Measurements from ENCODE around the gene THSD7B. TPM values are rescaled to one million over a fixed set of nuclear protein-coding genes. Genes with fewer than 3 reads are reported as not detected.

The THSD7B gene
- total and polyA plus RNA-seq, 2 of the 13 experiments (the other 11 are each of a cell fraction or from before 2014, with no cell fraction given) = 0.02 TPM; not detected in 1

- no TSS peak for BruUV-seq (replicated peaks)
- DNase-seq (ENCODE audit: low spot score) (no peak), ATAC-seq (no peak), FAIRE-seq (no peak)
- Histone ChIP-seq H3K27ac (ENCODE audit: extremely low read length, insufficient read depth, low read length) (no peak overlapping the region), H2AFZ (ENCODE audit: low read length) (no peak overlapping the region), H3K36me3 (replicated peaks in 1 of 2; ENCODE audit: control insufficient read depth in 1 of 2, insufficient read depth in 2 of 2, low read length in 2 of 2) (no peaks in the 10 kb centered on the region), H3K4me3 (replicated peaks in 1 of 3; ENCODE audit: insufficient read depth in 1 of 3, low read depth in 2 of 3, low read length in 3 of 3) (no peak overlapping the region), H3K9me3 (ENCODE audit: low read length) (no peaks in the 10 kb centered on the region), H4K20me1 (ENCODE audit: insufficient read depth, low read length) (no peaks in the 10 kb centered on the region), H3K4me2 (ENCODE audit: low read depth, low read length) (no peak overlapping the region), H3K9ac (ENCODE audit: insufficient read depth, low read depth, low read length) (no peak overlapping the region), H3K4me1 (ENCODE audit: insufficient read depth, low read length) (no peaks in the 10 kb centered on the region), H3K27me3 (ENCODE audit: control insufficient read depth in 1 of 2, insufficient read depth in 2 of 2, low read length in 2 of 2) (no peaks in the 10 kb centered on the region), H3K79me2 (ENCODE audit: insufficient read depth, low read length) (no peaks in the 10 kb centered on the region)
- TF ChIP-seq ZNF816 (CRISPR knock-in tag; IDR thresholded peaks at IDR 0.05; ENCODE audit: borderline replicate concordance) = no peak
- TF ChIP-seq MLX (CRISPR knock-in tag; IDR thresholded peaks at IDR 0.05) = no peak
- TF ChIP-seq ZNF224 (CRISPR knock-in tag; IDR thresholded peaks at IDR 0.05) = no peak
- TF ChIP-seq POLR2G (IDR thresholded peaks at IDR 0.05; ENCODE audit: low read depth, low read length) = no peak
- no peak for TF ChIP-seq CENPX (CRISPR knock-in tag; IDR thresholded peaks at IDR 0.05)
- no peak for TF ChIP-seq GTF3A (CRISPR knock-in tag; conservative IDR thresholded peaks at IDR 0.05)
- no peak for TF ChIP-seq NFAT5 (CRISPR knock-in tag; IDR thresholded peaks at IDR 0.05)
- no peak for TF ChIP-seq ZNF841 (CRISPR knock-in tag; IDR thresholded peaks at IDR 0.05; ENCODE audit: borderline replicate concordance)
- no peak for TF ChIP-seq SPEN (CRISPR knock-in tag; IDR thresholded peaks at IDR 0.05; ENCODE audit: low read depth)
- no peak for TF ChIP-seq NFE2L2 (IDR thresholded peaks at IDR 0.05; ENCODE audit: low read length)
- no peak for TF ChIP-seq AGO1 (IDR thresholded peaks at IDR 0.05; ENCODE audit: low read depth, low read length, poor library complexity, severe bottlenecking)
- TF ChIP-seq PHF20 (CRISPR knock-in tag; IDR thresholded peaks at IDR 0.05) = no peak
- TF ChIP-seq SOX13 (IDR thresholded peaks at IDR 0.05) = no peak
- no peak for TF ChIP-seq SOX13 (CRISPR knock-in tag; conservative IDR thresholded peaks at IDR 0.05 in 1 of 2, IDR thresholded peaks at IDR 0.05 in 1 of 2)
- no peak for TF ChIP-seq ZNF550 (CRISPR knock-in tag; IDR thresholded peaks at IDR 0.05; ENCODE audit: borderline replicate concordance)
- TF ChIP-seq MXI1 (IDR thresholded peaks at IDR 0.05; ENCODE audit: borderline replicate concordance, low read depth, low read length) = no peak
- TF ChIP-seq ZNF768 (CRISPR knock-in tag; IDR thresholded peaks at IDR 0.05) = no peak
- WGBS (ENCODE audit: low lambda C conversion rate) = 4% methylated on average over 1 of the region's 1 CpG
- in situ Hi-C loops (cut with HindIII; ENCODE audit: extremely low pct_ligation_motif_present, low pct_unique_long_range_greater_than_20kb) (no loop called here), intact Hi-C loops (cut with micrococcal nuclease; ENCODE audit: unreplicated experiment) (no loop called here)
- CTCF ChIA-PET (ENCODE audit: low intra/inter-chr PET ratio, low total read pairs) = no interaction called here
- POLR2A ChIA-PET = no interaction called here
These were observed 428.8 kb downstream of the THSD7B start for GRCh38 chr2:137194111-137194510.

All from HepG2 (cell line).